HepG2 (cell line): ENCODE measurements around the gene CPED1. TPM values are rescaled to one million over a fixed set of nuclear protein-coding genes. Genes with fewer than 3 reads are reported as not detected.

ENCODE experiments used
- ARNT2 ChIP-seq: sonication (generic); formaldehyde crosslinking; IDR thresholded peaks from 2 replicates; pipeline ENCODE4 v1.8.0; 2022; ENCODE audit warnings: mild to moderate bottlenecking, low read depth, missing genetic modification reagents, moderate library complexity
- RBM22 ChIP-seq: fragments of 200-400 bp; formaldehyde crosslinking; optimal IDR thresholded peaks from 2 replicates; pipeline ENCODE3; 2017; ENCODE audit warnings: mild to moderate bottlenecking, low read length, moderate library complexity
- ZNF138 ChIP-seq: sonication (generic); formaldehyde crosslinking; IDR thresholded peaks from 2 replicates; pipeline ENCODE4 v1.5.0; 2020; ENCODE audit warnings: mild to moderate bottlenecking, low read depth, missing genetic modification reagents
- polyA plus RNA-seq, 8 experiments: library from polyadenylated mRNA; depleted of rRNA in 3 of 8; stranded (reverse) in 7 of 8; unstranded in 1 of 8; fragments of >200 nt; fragmentation: Illumina TruSeq in 4 of 8; extraction: Trizol in 4 of 8; gene quantifications; 2 replicates each; pipeline versions ENCODE4 v1.2.1 to v1.2.3, GENCODE V29; 2011 to 2016; ENCODE audit warnings: low read depth in 4 of 8, missing spikeins in 1 of 8, mixed read lengths in 1 of 8; ENCODE audit not compliant: insufficient read depth in 1 of 8
- total RNA-seq, 5 experiments: library from RNA; depleted of rRNA; stranded (reverse); fragments of >200 nt; fragmentation: Illumina TruSeq; extraction: Trizol; gene quantifications; 2 replicates each; pipeline ENCODE4 v1.2.3, GENCODE V29; 2016; ENCODE audit warnings: low read depth in 1 of 5
- TF ChIP-seq, protein P1 (sequence below): sonication (generic); formaldehyde crosslinking; IDR thresholded peaks from 2 replicates; pipeline ENCODE4 v1.4.0; 2020; ENCODE audit warnings: mild to moderate bottlenecking, missing genetic modification reagents, borderline replicate concordance
- TF ChIP-seq, protein P2 (sequence below): sonication (generic); formaldehyde crosslinking; IDR thresholded peaks from 2 replicates; pipeline ENCODE4 v1.4.0; 2020; ENCODE audit warnings: mild to moderate bottlenecking, missing genetic modification reagents
- TF ChIP-seq, protein P3 (sequence below): IDR thresholded peaks from 2 replicates; pipeline ENCODE4 v1.4.0; 2020; ENCODE audit warnings: mild to moderate bottlenecking, missing genetic modification reagents
- TF ChIP-seq, protein P4 (sequence below): sonication (generic); formaldehyde crosslinking; IDR thresholded peaks from 2 replicates; pipeline ENCODE4 v1.4.0; 2020; ENCODE audit warnings: low read depth, mild to moderate bottlenecking, missing genetic modification reagents

Gene CPED1
- total and polyA plus RNA-seq, 2 of the 13 experiments (the other 11 are each of a cell fraction or from before 2014, with no cell fraction given) = 11.5 to 27.0 TPM

DNA sequence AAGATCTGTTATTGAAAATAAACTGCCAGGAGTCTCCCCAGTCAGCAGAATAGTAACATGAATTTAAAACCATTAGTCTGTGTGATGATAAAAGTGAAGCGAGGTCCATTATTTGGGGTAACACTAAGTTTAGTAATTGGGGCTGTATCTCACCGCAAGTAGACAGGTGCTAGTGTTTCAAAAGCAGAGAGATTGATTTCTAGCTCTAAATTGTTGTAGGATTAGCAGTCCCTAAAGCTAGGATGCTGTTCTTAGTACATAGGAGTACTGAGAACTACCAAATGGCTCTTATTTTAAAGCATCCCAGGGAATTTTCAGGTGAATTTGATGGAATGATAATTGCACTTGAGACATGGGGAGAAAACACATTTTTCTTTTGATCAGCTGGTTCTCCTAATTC, 70.5 kb downstream of the CPED1 start (continued):
- TF ChIP-seq, protein P1, sequence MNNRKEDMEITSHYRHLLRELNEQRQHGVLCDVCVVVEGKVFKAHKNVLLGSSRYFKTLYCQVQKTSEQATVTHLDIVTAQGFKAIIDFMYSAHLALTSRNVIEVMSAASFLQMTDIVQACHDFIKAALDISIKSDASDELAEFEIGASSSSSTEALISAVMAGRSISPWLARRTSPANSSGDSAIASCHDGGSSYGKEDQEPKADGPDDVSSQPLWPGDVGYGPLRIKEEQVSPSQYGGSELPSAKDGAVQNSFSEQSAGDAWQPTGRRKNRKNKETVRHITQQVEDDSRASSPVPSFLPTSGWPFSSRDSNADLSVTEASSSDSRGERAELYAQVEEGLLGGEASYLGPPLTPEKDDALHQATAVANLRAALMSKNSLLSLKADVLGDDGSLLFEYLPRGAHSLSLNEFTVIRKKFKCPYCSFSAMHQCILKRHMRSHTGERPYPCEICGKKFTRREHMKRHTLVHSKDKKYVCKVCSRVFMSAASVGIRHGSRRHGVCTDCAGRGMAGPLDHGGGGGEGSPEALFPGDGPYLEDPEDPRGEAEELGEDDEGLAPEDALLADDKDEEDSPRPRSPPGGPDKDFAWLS = no peak
- TF ChIP-seq ARNT2 (no peak), ZNF138 (CRISPR knock-in tag) (no peak), RBM22 (no peak)
- TF ChIP-seq, protein P2, sequence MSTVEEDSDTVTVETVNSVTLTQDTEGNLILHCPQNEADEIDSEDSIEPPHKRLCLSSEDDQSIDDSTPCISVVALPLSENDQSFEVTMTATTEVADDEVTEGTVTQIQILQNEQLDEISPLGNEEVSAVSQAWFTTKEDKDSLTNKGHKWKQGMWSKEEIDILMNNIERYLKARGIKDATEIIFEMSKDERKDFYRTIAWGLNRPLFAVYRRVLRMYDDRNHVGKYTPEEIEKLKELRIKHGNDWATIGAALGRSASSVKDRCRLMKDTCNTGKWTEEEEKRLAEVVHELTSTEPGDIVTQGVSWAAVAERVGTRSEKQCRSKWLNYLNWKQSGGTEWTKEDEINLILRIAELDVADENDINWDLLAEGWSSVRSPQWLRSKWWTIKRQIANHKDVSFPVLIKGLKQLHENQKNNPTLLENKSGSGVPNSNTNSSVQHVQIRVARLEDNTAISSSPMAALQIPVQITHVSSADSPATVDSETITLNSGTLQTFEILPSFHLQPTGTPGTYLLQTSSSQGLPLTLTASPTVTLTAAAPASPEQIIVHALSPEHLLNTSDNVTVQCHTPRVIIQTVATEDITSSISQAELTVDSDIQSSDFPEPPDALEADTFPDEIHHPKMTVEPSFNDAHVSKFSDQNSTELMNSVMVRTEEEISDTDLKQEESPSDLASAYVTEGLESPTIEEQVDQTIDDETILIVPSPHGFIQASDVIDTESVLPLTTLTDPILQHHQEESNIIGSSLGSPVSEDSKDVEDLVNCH (CRISPR knock-in tag) = no peak
- TF ChIP-seq, protein P3, sequence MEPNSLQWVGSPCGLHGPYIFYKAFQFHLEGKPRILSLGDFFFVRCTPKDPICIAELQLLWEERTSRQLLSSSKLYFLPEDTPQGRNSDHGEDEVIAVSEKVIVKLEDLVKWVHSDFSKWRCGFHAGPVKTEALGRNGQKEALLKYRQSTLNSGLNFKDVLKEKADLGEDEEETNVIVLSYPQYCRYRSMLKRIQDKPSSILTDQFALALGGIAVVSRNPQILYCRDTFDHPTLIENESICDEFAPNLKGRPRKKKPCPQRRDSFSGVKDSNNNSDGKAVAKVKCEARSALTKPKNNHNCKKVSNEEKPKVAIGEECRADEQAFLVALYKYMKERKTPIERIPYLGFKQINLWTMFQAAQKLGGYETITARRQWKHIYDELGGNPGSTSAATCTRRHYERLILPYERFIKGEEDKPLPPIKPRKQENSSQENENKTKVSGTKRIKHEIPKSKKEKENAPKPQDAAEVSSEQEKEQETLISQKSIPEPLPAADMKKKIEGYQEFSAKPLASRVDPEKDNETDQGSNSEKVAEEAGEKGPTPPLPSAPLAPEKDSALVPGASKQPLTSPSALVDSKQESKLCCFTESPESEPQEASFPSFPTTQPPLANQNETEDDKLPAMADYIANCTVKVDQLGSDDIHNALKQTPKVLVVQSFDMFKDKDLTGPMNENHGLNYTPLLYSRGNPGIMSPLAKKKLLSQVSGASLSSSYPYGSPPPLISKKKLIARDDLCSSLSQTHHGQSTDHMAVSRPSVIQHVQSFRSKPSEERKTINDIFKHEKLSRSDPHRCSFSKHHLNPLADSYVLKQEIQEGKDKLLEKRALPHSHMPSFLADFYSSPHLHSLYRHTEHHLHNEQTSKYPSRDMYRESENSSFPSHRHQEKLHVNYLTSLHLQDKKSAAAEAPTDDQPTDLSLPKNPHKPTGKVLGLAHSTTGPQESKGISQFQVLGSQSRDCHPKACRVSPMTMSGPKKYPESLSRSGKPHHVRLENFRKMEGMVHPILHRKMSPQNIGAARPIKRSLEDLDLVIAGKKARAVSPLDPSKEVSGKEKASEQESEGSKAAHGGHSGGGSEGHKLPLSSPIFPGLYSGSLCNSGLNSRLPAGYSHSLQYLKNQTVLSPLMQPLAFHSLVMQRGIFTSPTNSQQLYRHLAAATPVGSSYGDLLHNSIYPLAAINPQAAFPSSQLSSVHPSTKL (CRISPR knock-in tag) = no peak
- TF ChIP-seq, protein P4, sequence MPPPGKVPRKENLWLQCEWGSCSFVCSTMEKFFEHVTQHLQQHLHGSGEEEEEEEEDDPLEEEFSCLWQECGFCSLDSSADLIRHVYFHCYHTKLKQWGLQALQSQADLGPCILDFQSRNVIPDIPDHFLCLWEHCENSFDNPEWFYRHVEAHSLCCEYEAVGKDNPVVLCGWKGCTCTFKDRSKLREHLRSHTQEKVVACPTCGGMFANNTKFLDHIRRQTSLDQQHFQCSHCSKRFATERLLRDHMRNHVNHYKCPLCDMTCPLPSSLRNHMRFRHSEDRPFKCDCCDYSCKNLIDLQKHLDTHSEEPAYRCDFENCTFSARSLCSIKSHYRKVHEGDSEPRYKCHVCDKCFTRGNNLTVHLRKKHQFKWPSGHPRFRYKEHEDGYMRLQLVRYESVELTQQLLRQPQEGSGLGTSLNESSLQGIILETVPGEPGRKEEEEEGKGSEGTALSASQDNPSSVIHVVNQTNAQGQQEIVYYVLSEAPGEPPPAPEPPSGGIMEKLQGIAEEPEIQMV (CRISPR knock-in tag) = no peak
- TF ChIP-seq, all 625 proteins: peak for 0
